DOHH2 (cell line): Measurements from ENCODE around the gene TNS1.
A peak's percentile ranks its signal among the peaks of the same experiment; 100 is the strongest.

Experiments
- H3F3A ChIP-seq: fragments of 200-600 bp; sonication (generic), shearing (Covaris generic); 2 replicates; pipeline ENCODE4 v1.6.0; 2016; ENCODE audit warnings: antibody characterized with exemption, mild to moderate bottlenecking; ENCODE audit not compliant: control insufficient read depth, insufficient read depth
- H3K27ac ChIP-seq: fragments of 200-600 bp; sonication (generic); 2 replicates; pipeline ENCODE4 v1.5.1; 2014; ENCODE audit warnings: low read depth, mild to moderate bottlenecking, low read length, moderate library complexity
- H3K27me3 ChIP-seq: fragments of 200-600 bp; sonication (generic); 2 replicates; pipeline ENCODE4 v1.6.1; 2014; ENCODE audit warnings: mild to moderate bottlenecking, low read length, mixed read lengths; ENCODE audit not compliant: control insufficient read depth
- H3K36me3 ChIP-seq: fragments of 200-600 bp; sonication (generic); 2 replicates; pipeline ENCODE4 v1.6.1; 2014; ENCODE audit warnings: mild to moderate bottlenecking, low read length, moderate library complexity, mixed read lengths; ENCODE audit not compliant: control insufficient read depth
- H3K4me1 ChIP-seq: fragments of 200-600 bp; sonication (generic); 2 replicates; pipeline ENCODE4 v1.6.1; 2014; ENCODE audit warnings: mild to moderate bottlenecking, low read length, mixed read lengths; ENCODE audit not compliant: control insufficient read depth
- H3K4me2 ChIP-seq: fragments of 200-600 bp; sonication (generic); 2 replicates; pipeline ENCODE4 v1.6.0; 2014; ENCODE audit warnings: mild to moderate bottlenecking, low read length, moderate library complexity
- H3K4me3 ChIP-seq: fragments of 200-600 bp; sonication (generic); 2 replicates; pipeline ENCODE4 v1.5.1; 2014; ENCODE audit warnings: mild to moderate bottlenecking, low read length, mixed read lengths
- H3K79me2 ChIP-seq: fragments of 200-600 bp; sonication (generic); 2 replicates; pipeline ENCODE4 v1.6.1; 2014; ENCODE audit warnings: mild to moderate bottlenecking, low read length, mixed read lengths; ENCODE audit not compliant: control insufficient read depth
- H3K9me2 ChIP-seq: fragments of 200-600 bp; sonication (generic); replicated peaks from 2 replicates; pipeline ENCODE4 v1.6.1; 2014; ENCODE audit warnings: mild to moderate bottlenecking, low read length, mixed read lengths; ENCODE audit not compliant: control insufficient read depth
- H3K9me3 ChIP-seq: fragments of 200-600 bp; sonication (generic); 2 replicates; pipeline ENCODE4 v1.6.1; 2014; ENCODE audit warnings: antibody characterized with exemption, low read length, mixed read lengths; ENCODE audit not compliant: control insufficient read depth, insufficient read depth
- H4K20me1 ChIP-seq: fragments of 200-600 bp; sonication (generic); 2 replicates; pipeline ENCODE4 v1.6.0; 2014; ENCODE audit warnings: low read depth, mild to moderate bottlenecking, antibody characterized with exemption, low read length, moderate library complexity; ENCODE audit not compliant: control insufficient read depth, insufficient read depth
- CTCF ChIP-seq: fragments of 200-600 bp; sonication (generic); IDR thresholded peaks from one replicate; pipeline ENCODE4 v1.5.1; 2014; ENCODE audit warnings: antibody characterized with exemption, mild to moderate bottlenecking, low read depth, low read length; ENCODE audit not compliant: poor library complexity, severe bottlenecking
- EZH2phosphoT487 ChIP-seq: fragments of 200-600 bp; sonication (generic); IDR thresholded peaks from 2 replicates; pipeline ENCODE4 v1.6.1; 2017; ENCODE audit warnings: borderline replicate concordance, mild to moderate bottlenecking, antibody characterized with exemption, low read length, moderate library complexity, mixed read lengths

The TNS1 gene

GRCh38 chr2:217868265-217868892 is 134.4 kb downstream of the TNS1 start:
- Histone ChIP-seq H4K20me1 (no peaks in the 10 kb centered on the region; the same call in 1 of the 2 replicates), H3K27ac (no peak overlapping the region), H3F3A (no peaks in the 10 kb centered on the region), H3K36me3 (no peaks in the 10 kb centered on the region), H3K79me2 (no peaks in the 10 kb centered on the region), H3K27me3 (no peaks in the 10 kb centered on the region), H3K4me3 (no peak overlapping the region), H3K9me3 (no peaks in the 10 kb centered on the region), H3K4me1 (peaks cover 15% of the 10 kb centered on the region), H3K4me2 (no peak overlapping the region), H3K9me2 (no peaks in the 10 kb centered on the region)
- TF ChIP-seq EZH2phosphoT487, result no peak
- no peak for TF ChIP-seq CTCF

- H3K4me1 ChIP-seq, result peaks cover 15% of the 10 kb centered on the region
- TF ChIP-seq EZH2phosphoT487 (no peak), CTCF (no peak)
- H3K4me2 ChIP-seq, result no peak overlapping the region
- H3F3A ChIP-seq, result no peaks in the 10 kb centered on the region
- H3K4me3 ChIP-seq, result no peak overlapping the region
- no peaks in the 10 kb centered on the region for H3K9me2 ChIP-seq
- no peaks in the 10 kb centered on the region; the same call in 1 of the 2 replicates for H4K20me1 ChIP-seq
- H3K9me3 ChIP-seq, result no peaks in the 10 kb centered on the region
- H3K79me2 ChIP-seq, result no peaks in the 10 kb centered on the region
- no peak overlapping the region for H3K27ac ChIP-seq
- no peaks in the 10 kb centered on the region for H3K36me3 ChIP-seq
- H3K27me3 ChIP-seq, result no peaks in the 10 kb centered on the region
These were observed 136.3 kb downstream of the TNS1 start for GRCh38 chr2:217866457-217866856.

GRCh38 chr2:217864963-217865772 is 137.6 kb downstream of the TNS1 start:
- H3K27me3 ChIP-seq, result no peaks in the 10 kb centered on the region
- no peaks in the 10 kb centered on the region for H3K79me2 ChIP-seq
- H3F3A ChIP-seq, result no peaks in the 10 kb centered on the region
- H3K4me3 ChIP-seq, result no peak overlapping the region
- TF ChIP-seq CTCF (no peak), EZH2phosphoT487 (no peak)
- peak overlapping the region; percentile 14; the same call in 1 of the 2 replicates for H3K4me2 ChIP-seq
- peaks cover 15% of the 10 kb centered on the region for H3K4me1 ChIP-seq
- H3K36me3 ChIP-seq, result no peaks in the 10 kb centered on the region
- no peaks in the 10 kb centered on the region for H3K9me2 ChIP-seq
- H3K9me3 ChIP-seq, result no peaks in the 10 kb centered on the region
- no peak overlapping the region for H3K27ac ChIP-seq
- H4K20me1 ChIP-seq, result no peaks in the 10 kb centered on the region; the same call in 1 of the 2 replicates
